ENCODE results near the gene LDLRAP1.

DNA sequence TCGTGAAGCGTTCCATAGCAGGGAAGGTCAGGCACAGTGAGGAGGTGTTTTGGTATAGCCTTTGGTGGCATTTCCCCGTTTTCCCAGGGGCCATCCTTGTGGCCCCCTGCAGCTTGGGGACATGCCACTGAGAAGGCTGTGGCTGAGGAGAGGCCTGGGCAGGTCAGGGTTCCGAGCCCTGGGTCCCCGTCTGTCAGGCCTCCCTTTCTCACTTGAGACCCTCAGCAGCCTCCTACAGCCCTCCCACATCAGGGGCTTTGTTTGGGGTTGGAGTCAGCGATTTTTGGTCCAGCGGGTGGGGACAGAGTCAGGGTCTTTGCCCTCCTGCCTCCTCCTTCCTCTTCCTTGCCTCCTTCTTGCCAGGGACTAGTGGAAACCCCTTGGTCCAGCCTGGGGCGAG is 22.2 kb downstream of the LDLRAP1 start:
- no peak for TF ChIP-seq TAF1 (IDR thresholded peaks at IDR 0.05; ENCODE audit: borderline replicate concordance, low read depth, low read length)
- no peak for TF ChIP-seq POLR2A (IDR thresholded peaks at IDR 0.05; ENCODE audit: low read depth, low read length)

Data from GM12892 (cell line).